Uterus (tissue), 4 donors: Measurements from ENCODE around the gene LYZ. TPM values are rescaled to one million over a fixed set of nuclear protein-coding genes. Genes with fewer than 3 reads are reported as not detected.

Experiments
- DNase-seq, 2 donors: peaks; one replicate each; pipeline ENCODE4 v3.0.0-alpha.2; 2019 to 2020
- H3K27ac ChIP-seq, 2 donors: fragments of 200-600 bp; sonication (generic); 1 replicate in 1 of 2; 2 replicates in 1 of 2; pipeline ENCODE4 v1.5.1; 2016 to 2018
- H3K27me3 ChIP-seq, 2 donors: fragments of 200-600 bp; sonication (generic); one replicate each; pipeline ENCODE4 v1.5.1; 2018 to 2019; ENCODE audit warnings: control low read depth in 1 of 2
- H3K36me3 ChIP-seq, 2 donors: fragments of 200-600 bp; sonication (generic); one replicate each; pipeline ENCODE4 v1.5.1; 2019; ENCODE audit warnings: control low read depth in 1 of 2
- H3K4me1 ChIP-seq, 2 donors: fragments of 200-600 bp; sonication (generic); one replicate each; pipeline ENCODE4 v1.5.1; 2018 to 2019; ENCODE audit warnings: control low read depth in 1 of 2
- H3K4me3 ChIP-seq, 2 donors: fragments of 200-600 bp; sonication (generic); 1 replicate in 1 of 2; 2 replicates in 1 of 2; pipeline ENCODE4 v1.5.1; 2018 to 2019; ENCODE audit warnings: mild to moderate bottlenecking in 1 of 2
- H3K9me3 ChIP-seq, 2 donors: fragments of 200-600 bp; sonication (generic); one replicate each; pipeline ENCODE4 v1.5.1; 2019; ENCODE audit warnings: control low read depth in 1 of 2
- POLR2A ChIP-seq, 2 donors: fragments of 450-650 bp; IDR thresholded peaks; one replicate each; pipeline ENCODE4 v1.6.1; 2016; ENCODE audit warnings: antibody characterized with exemption in 2 of 2, mild to moderate bottlenecking in 1 of 2, moderate library complexity in 1 of 2
- intact Hi-C: fragments of 100-400 bp; cut with DNase I; formaldehyde crosslinking; loops from one replicate; pipeline ENCODE4 v1.15.1; 2023; ENCODE audit warnings: low total_unique reads
- total RNA-seq, 4 donors: library from RNA; depleted of rRNA in 3 of 4; stranded (reverse); fragments of >200 nt in 3 of 4; gene quantifications; one replicate each; pipeline versions ENCODE4 v1.1.0 to v1.2.4, GENCODE V29; 2014 to 2023
- TF ChIP-seq, protein P1 (sequence below), 4 experiments: fragments of 200-600 bp in 2 of 4; fragments of 450-650 bp in 2 of 4; sonication (generic) in 2 of 4; IDR thresholded peaks; one replicate each; pipeline ENCODE4 v1.5.1; 2016 to 2019; ENCODE audit warnings: antibody characterized with exemption in 4 of 4, mild to moderate bottlenecking in 2 of 4, moderate library complexity in 1 of 4
- donor health status: DM: yes; HTN: yes; CAD: no.

LYZ gene
- total RNA-seq, 4 donors from 2014 or later, result 7.4 to 17.4 (median 12.7) TPM

DNA sequence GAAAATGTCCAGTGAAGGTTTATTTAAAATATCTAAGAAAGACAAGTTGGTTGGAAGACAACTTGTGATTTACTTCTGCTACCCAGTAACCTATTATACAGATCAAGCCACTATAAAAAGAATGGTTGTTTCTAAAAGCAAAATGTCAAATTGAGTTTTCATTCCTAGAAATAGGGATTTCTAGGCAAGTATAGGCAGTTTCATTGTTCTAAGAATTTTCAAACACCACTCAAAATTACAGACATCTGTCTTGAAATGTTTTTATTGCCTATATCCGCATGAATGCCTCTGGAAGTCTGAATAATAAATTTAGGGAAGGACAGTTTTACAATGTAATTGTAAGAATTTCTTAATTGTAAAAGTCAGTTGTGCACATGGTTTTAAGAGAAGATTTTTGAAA lies 20.0 kb downstream of the LYZ start:
- Histone ChIP-seq H3K4me1 (no peaks in the 10 kb centered on the region), H3K36me3 (no peaks in the 10 kb centered on the region), H3K27ac (no peak overlapping the region), H3K4me3 (no peak overlapping the region), H3K27me3 (no peaks in the 10 kb centered on the region), H3K9me3 (no peaks in the 10 kb centered on the region)
- no peak for DNase-seq
- TF ChIP-seq, protein P1, sequence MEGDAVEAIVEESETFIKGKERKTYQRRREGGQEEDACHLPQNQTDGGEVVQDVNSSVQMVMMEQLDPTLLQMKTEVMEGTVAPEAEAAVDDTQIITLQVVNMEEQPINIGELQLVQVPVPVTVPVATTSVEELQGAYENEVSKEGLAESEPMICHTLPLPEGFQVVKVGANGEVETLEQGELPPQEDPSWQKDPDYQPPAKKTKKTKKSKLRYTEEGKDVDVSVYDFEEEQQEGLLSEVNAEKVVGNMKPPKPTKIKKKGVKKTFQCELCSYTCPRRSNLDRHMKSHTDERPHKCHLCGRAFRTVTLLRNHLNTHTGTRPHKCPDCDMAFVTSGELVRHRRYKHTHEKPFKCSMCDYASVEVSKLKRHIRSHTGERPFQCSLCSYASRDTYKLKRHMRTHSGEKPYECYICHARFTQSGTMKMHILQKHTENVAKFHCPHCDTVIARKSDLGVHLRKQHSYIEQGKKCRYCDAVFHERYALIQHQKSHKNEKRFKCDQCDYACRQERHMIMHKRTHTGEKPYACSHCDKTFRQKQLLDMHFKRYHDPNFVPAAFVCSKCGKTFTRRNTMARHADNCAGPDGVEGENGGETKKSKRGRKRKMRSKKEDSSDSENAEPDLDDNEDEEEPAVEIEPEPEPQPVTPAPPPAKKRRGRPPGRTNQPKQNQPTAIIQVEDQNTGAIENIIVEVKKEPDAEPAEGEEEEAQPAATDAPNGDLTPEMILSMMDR (IDR thresholded peaks at IDR 0.05), result no peak
- TF ChIP-seq POLR2A (IDR thresholded peaks at IDR 0.05), result no peak
- intact Hi-C loops, result no loop called here

DNA sequence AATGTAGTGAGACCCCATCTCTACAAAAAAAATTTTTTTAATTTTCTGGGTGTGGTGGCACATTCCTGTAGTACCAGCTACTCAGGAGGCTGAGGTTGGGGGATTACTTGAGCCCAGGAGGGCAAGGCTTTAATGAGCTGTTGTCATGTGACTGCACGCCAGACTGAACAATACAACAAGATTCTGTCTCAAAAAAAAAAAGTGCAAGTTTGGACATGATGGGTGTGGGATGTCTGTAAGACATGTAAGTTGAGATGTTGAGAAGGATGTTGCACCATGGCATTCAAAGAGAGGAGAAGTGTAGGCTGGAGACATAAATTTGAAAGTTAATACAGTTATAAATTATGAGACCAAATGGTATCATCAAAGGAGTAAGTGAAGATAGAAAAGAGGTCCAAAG lies 34.9 kb downstream of the LYZ start:
- intact Hi-C loops, result no loop called here
- TF ChIP-seq, protein P1 (IDR thresholded peaks at IDR 0.05), result no peak
- no peak for TF ChIP-seq POLR2A (IDR thresholded peaks at IDR 0.05)
- Histone ChIP-seq H3K27me3 (no peaks in the 10 kb centered on the region), H3K36me3 (no peaks in the 10 kb centered on the region), H3K4me1 (no peaks in the 10 kb centered on the region), H3K9me3 (no peaks in the 10 kb centered on the region), H3K4me3 (no peak overlapping the region), H3K27ac (no peak overlapping the region)
- no peak for DNase-seq

DNA sequence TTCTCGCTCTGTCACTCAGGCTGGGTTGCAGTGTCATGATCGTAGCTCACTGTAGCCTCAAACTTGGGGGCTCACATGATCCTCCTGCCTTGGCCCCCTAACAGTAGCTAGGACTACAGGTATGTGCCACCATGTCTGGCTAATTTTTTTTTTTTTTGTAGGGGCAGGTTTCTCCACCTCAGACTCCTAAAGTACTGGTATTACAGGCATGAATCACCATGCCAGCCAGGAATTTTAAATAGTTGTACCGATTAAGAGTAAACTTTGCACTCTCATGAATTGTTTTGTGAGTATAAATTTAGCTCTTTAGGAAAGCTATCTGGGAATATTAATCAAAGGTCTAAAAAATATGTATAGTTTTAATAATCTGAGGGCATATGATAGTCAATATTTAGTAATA lies 36.9 kb downstream of the LYZ start:
- DNase-seq, result no peak
- no peak overlapping the region for H3K4me3 ChIP-seq
- H3K27me3 ChIP-seq, result no peaks in the 10 kb centered on the region
- no peaks in the 10 kb centered on the region for H3K9me3 ChIP-seq
- no peaks in the 10 kb centered on the region for H3K36me3 ChIP-seq
- intact Hi-C loops, result no loop called here
- H3K4me1 ChIP-seq, result no peaks in the 10 kb centered on the region
- H3K27ac ChIP-seq, result no peak overlapping the region
- TF ChIP-seq POLR2A (IDR thresholded peaks at IDR 0.05), result no peak
- TF ChIP-seq, protein P1 (IDR thresholded peaks at IDR 0.05), result no peak

DNA sequence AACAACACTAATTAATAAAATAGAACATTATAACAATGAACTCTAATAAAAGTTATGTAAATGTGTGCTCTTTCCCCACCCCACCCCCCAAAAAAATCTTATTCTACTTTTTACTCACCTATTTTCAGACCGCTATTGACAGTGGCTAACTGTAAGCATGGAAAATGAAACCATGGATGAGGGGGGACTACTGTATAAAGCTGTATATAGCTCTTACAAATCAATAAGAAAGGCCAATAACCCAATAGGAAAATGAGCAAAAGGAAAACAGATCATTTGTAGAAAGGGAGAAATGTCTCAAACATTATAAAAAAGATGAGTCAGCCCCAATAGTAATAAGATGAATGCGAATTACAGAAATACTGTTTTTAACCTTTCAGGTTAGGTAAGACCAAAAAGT lies 38.7 kb downstream of the LYZ start:
- no peak overlapping the region for H3K27ac ChIP-seq
- H3K9me3 ChIP-seq, result no peaks in the 10 kb centered on the region
- H3K4me1 ChIP-seq, result no peaks in the 10 kb centered on the region
- no peak for TF ChIP-seq POLR2A (IDR thresholded peaks at IDR 0.05)
- TF ChIP-seq, protein P1 (IDR thresholded peaks at IDR 0.05), result no peak
- intact Hi-C loops, result no loop called here
- no peaks in the 10 kb centered on the region for H3K27me3 ChIP-seq
- DNase-seq, result no peak
- no peaks in the 10 kb centered on the region for H3K36me3 ChIP-seq
- no peak overlapping the region for H3K4me3 ChIP-seq

DNA sequence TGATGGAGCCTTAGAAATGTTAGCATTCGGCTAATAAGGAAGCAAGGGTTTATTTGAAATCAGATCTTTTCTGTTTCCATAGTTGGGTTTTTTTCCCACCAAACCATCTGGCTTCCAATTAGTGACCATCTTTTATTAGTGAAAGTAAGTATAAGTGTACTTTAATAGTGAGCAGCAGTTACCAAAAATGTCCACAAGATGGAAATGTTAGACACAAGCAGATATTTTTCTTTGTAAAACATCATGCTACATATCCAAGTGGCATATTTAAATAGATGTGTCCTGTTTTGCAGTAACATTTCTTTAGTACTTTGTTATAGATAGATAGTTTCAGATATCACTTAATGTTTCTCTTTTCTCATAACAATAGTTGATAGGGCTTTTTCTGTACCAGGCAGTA lies 40.2 kb downstream of the LYZ start:
- H3K27me3 ChIP-seq, result no peaks in the 10 kb centered on the region
- H3K27ac ChIP-seq, result no peak overlapping the region
- H3K9me3 ChIP-seq, result no peaks in the 10 kb centered on the region
- TF ChIP-seq, protein P1 (IDR thresholded peaks at IDR 0.05), result peak; percentile 33 to 61 (median 43)
- TF ChIP-seq POLR2A (IDR thresholded peaks at IDR 0.05), result no peak
- no peaks in the 10 kb centered on the region for H3K4me1 ChIP-seq
- H3K36me3 ChIP-seq, result no peaks in the 10 kb centered on the region
- intact Hi-C loops, result no loop called here
- no peak overlapping the region for H3K4me3 ChIP-seq
- no peak for DNase-seq
